GM04504 (cell line): ENCODE results near the gene TAP1.

Experiments used
- DNase-seq: peaks from one replicate; pipeline ENCODE4 v3.0.0-alpha.2; 2012; ENCODE audit warnings: low read depth

The TAP1 gene

DNA sequence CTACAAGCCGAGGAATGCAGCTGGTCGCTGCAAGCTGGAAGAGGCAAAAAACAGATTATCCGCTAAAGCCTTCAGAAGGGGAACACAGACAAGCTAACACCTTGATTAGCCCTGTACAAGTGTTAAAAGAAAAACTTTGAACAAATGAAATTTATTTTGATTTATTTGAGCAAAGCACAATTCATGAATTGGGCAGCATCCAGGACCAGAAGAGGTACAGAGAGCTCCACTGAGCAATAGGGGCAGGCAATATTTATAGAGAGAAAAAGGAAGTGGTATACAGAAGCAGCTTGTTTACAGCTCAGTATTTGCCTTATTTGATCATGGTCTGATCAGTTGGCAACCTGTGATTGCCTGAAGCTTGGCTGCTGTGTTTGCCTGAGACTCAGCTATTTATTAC, 54.3 kb downstream of the TAP1 start:
- no peak for DNase-seq

DNA sequence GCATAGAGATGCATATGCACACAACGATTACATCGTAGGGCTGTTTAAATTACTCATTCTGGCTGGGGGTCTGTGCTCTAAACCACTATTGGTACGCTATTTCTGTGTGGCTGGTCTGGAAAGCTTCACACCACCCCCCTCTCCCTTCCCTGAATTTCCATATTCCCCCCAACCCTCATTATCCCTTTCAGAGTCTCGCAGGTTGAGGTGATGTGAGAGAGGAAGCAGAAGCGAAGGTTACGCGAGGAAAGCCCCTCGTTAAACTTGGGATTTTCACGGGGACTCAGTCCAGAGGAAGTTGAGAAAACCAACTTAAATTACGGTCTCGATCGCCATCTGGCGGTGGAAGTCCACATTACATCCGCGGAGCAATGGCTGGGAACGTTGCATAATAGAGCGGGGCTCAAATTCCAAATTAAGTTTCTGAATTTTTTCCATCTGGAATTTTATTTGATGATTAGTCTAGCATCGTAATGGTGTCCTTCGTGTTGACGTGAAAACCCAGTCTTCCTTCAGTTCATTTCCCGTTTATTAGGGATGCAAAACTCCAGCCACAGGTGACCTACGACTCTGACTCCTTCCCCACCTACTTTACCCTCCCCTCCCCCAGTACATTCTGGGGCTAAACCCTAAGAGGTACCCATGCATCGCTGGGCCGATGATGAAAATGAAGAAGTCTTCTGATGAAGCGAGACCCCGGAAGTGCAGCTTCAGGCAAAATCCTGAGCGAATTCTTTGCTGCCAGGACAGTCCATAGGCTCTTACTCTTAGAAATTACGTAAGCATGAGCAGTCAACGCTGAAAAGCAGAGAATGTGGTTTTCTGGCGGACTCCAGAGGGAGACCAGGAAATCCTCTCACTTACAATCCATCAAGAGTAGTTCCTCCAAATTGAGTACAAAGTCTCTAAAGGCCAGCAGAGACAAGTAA, 56.4 kb downstream of the TAP1 start:
- peak; percentile 21 for DNase-seq
